GM12878 (cell line): ENCODE measurements around the gene HOXA10. TPM values are rescaled to one million over a fixed set of nuclear protein-coding genes. Genes with fewer than 3 reads are reported as not detected.

Experiments
- ATAC-seq: fragments of 200-7000 bp; cut with Tn5 transposase; 3 replicates; pipeline ENCODE4 v1.9.1; 2020; ENCODE audit warnings: mild to moderate bottlenecking, moderate library complexity
- BruUV-seq: library from RNA; stranded (reverse); fragments of 400-500 nt; replicated peaks from 2 replicates; lab custom pipeline; 2021; lab: Mats Ljungman, UMichigan
- CTCF ChIA-PET: fragments of 300-600 bp; sonication (Branson Sonifier 250); formaldehyde crosslinking; extraction: SDS; loops from one replicate; lab custom pipeline; 2021; ENCODE audit warnings: inconsistent platforms; lab: Yijun Ruan, JAX
- POLR2A ChIA-PET: fragments of 350-600 bp; formaldehyde crosslinking; extraction: SDS; loops from one replicate; lab custom pipeline; 2021; ENCODE audit warnings: inconsistent platforms; lab: Charles Lee
- RAD21 ChIA-PET: fragments of 300-600 bp; sonication (Branson Sonifier 250); formaldehyde crosslinking; loops from one replicate; lab custom pipeline; 2023; ENCODE audit warnings: antibody characterized with exemption; ENCODE audit not compliant: unreplicated experiment; lab: Charles Lee
- SMC1A ChIA-PET: fragments of 300-600 bp; sonication (Branson Sonifier 250); formaldehyde crosslinking; loops from one replicate; lab custom pipeline; 2023; ENCODE audit not compliant: unreplicated experiment, uncharacterized antibody; lab: Charles Lee
- DNase-seq: peaks from one replicate; pipeline ENCODE4 v3.0.0-alpha.2; 2011; ENCODE audit warnings: low read depth, low spot score
- FAIRE-seq: peaks from 3 replicates; lab custom pipeline; 2011; peaks lifted over from hg19 to GRCh38; lab: Jason Lieb, UNC
- H2AFZ ChIP-seq: 2 replicates; pipeline ENCODE4 v1.6.0; 2011; ENCODE audit warnings: low read depth, low read length, control low read depth; ENCODE audit not compliant: control insufficient read depth
- H3K27ac ChIP-seq: 2 replicates; pipeline ENCODE4 v1.5.1; 2011; ENCODE audit warnings: control low read depth; ENCODE audit not compliant: control insufficient read depth, insufficient read depth
- H3K27me3 ChIP-seq, 2 experiments: replicated peaks in 1 of 2; 2 replicates each; pipeline versions ENCODE4 v1.6.0 to v1.6.1; 2011; ENCODE audit warnings: low read length in 1 of 2; ENCODE audit not compliant: control insufficient read depth in 2 of 2, insufficient read depth in 2 of 2
- H3K36me3 ChIP-seq, 2 experiments: 2 replicates each; pipeline ENCODE4 v1.5.1; 2011; ENCODE audit warnings: low read length in 1 of 2; ENCODE audit not compliant: control insufficient read depth in 2 of 2, insufficient read depth in 2 of 2
- H3K4me1 ChIP-seq: 2 replicates; pipeline ENCODE4 v1.6.1; 2011; ENCODE audit warnings: mild to moderate bottlenecking, low read length, moderate library complexity, mixed read lengths; ENCODE audit not compliant: control insufficient read depth, insufficient read depth
- H3K4me2 ChIP-seq: 2 replicates; pipeline ENCODE4 v1.6.0; 2011; ENCODE audit warnings: control low read depth; ENCODE audit not compliant: control insufficient read depth, insufficient read depth
- H3K4me3 ChIP-seq: fragments of 200-600 bp; sonication (generic); 2 replicates; pipeline ENCODE4 v1.5.1; 2016
- H3K79me2 ChIP-seq: 2 replicates; pipeline ENCODE4 v1.6.0; 2011; ENCODE audit warnings: low read length; ENCODE audit not compliant: control insufficient read depth, insufficient read depth
- H3K9ac ChIP-seq: 2 replicates; pipeline ENCODE4 v1.8.0; 2011; ENCODE audit warnings: low read length, control low read depth, mixed read lengths; ENCODE audit not compliant: control insufficient read depth, insufficient read depth
- H3K9me3 ChIP-seq: replicated peaks from 3 replicates; pipeline ENCODE4 v1.5.1; 2011; ENCODE audit warnings: mild to moderate bottlenecking, low read length; ENCODE audit not compliant: control insufficient read depth, insufficient read depth
- H4K20me1 ChIP-seq: 2 replicates; pipeline ENCODE4 v1.6.0; 2011; ENCODE audit not compliant: control insufficient read depth, insufficient read depth
- CHD2 ChIP-seq: IDR thresholded peaks from 2 replicates; pipeline ENCODE4 v1.6.1; 2011; ENCODE audit warnings: low read depth, low read length, improper control_type of control experiment, borderline replicate concordance
- EZH2 ChIP-seq: IDR thresholded peaks from 2 replicates; pipeline ENCODE4 v1.6.1; 2012; ENCODE audit warnings: low read depth, mild to moderate bottlenecking, control low read depth, inconsistent platforms, low read length, borderline replicate concordance; ENCODE audit not compliant: control insufficient read depth
- LARP7 ChIP-seq: fragments of 450-650 bp; IDR thresholded peaks from 2 replicates; pipeline ENCODE4 v1.6.1; 2017; ENCODE audit warnings: mild to moderate bottlenecking
- PAX5 ChIP-seq: IDR thresholded peaks from 2 replicates; pipeline ENCODE4 v1.6.1; 2011; ENCODE audit warnings: low read depth, low read length, borderline replicate concordance
- RFX5 ChIP-seq: IDR thresholded peaks from 2 replicates; pipeline ENCODE4 v1.6.1; 2011; ENCODE audit warnings: low read depth, low read length, improper control_type of control experiment
- ZNF687 ChIP-seq: fragments of 450-650 bp; IDR thresholded peaks from 2 replicates; pipeline ENCODE4 v1.6.1; 2017; ENCODE audit warnings: mild to moderate bottlenecking, moderate library complexity
- WGBS: methylation state at CpG from one replicate; pipeline ENCODE4 v1.1.6; 2016; ENCODE audit warnings: low lambda C conversion rate; ENCODE audit not compliant: insufficient replicate concordance, insufficient coverage; ENCODE audit errors: missing lambda C conversion rate; 5-methylcytosine and 5-hydroxymethylcytosine counted together
- in situ Hi-C: fragments of 300-500 bp; cut with MboI; formaldehyde crosslinking; loops from 9 replicates; pipeline ENCODE4 v1.14.3; 2018; ENCODE audit warnings: mixed read lengths
- intact Hi-C: fragments of 100-400 bp; cut with micrococcal nuclease; formaldehyde crosslinking; loops from one replicate; pipeline ENCODE4 v1.14.2; 2022; ENCODE audit not compliant: unreplicated experiment
- polyA plus RNA-seq, 11 experiments: library from polyadenylated mRNA; depleted of rRNA in 4 of 11; unstranded in 6 of 11; stranded (reverse) in 5 of 11; fragments of >200 nt; fragmentation: Nextera tagmentation in 4 of 11; fragmentation: Illumina TruSeq in 1 of 11; extraction: Ambion mirVana in 4 of 11; extraction: Trizol in 1 of 11; gene quantifications; 1 replicate in 1 of 11; 2 replicates in 10 of 11; pipeline versions ENCODE4 v1.2.1 to v1.2.3, GENCODE V29; 2011 to 2016; ENCODE audit warnings: inconsistent platforms in 2 of 11, missing spikeins in 2 of 11, low read depth in 1 of 11
- total RNA-seq, 4 experiments: library from RNA; depleted of rRNA in 3 of 4; stranded (reverse); fragments of >200 nt in 3 of 4; fragmentation: Illumina TruSeq in 1 of 4; extraction: Trizol in 1 of 4; gene quantifications; 2 replicates each; pipeline versions ENCODE4 v1.2.1 to v1.2.3, GENCODE V29; 2013 to 2021

Gene HOXA10
- total and polyA plus RNA-seq, 10 of the 15 experiments (the other 5 are each of a cell fraction or from before 2014, with no cell fraction given): not detected

DNA sequence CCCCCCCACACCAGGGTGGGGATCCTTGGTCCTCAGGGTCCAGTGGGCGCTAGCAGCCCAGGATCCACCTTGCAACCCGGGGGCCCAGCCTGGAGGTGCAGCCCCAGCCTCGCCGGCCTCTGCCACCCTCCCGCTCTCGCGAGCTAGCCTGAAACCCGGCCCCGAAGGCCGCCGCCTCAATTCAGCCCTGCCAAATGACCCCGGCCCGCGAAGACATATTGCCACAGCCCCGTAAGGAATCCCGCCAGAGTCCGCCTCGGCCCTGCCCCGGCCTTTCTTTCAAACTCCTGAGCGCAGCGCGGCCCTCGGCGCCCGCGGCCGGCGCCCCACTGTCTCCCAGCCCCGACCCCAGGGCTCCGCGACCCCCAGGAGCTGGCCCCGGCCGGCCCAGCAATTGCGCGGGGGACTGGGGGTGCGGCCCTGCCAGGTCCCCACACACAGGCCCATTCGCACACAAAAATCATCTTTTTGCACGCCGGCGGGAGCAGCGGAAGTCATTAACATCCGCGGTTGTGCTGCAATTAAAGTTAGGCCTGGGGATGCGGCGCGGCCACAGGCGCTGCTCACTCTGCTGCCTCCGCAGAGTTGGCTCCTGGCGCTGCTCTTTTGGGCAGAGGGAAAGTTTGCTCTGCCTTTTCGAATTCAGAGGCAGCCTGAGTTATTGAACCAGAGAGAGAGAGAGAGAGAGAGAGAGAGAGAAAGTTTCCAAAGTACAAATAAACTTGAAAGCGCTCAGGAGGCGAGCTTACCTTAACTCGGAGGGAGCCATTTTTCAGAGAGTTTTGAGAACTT lies 34.6 kb downstream of the HOXA10 start:
- ChIA-PET RAD21 (no interaction called here), POLR2A (no interaction called here), SMC1A (interaction anchor here (1.7 kb wide), 1 partner anchor 11 kb away, joined by 8 read pairs; no protein-coding TSS in a partner anchor), CTCF (no interaction called here)
- FAIRE-seq (no peak), DNase-seq (no peak), ATAC-seq (no peak)
- Histone ChIP-seq H3K4me3 (no peak overlapping the region), H3K36me3 (no peaks in the 10 kb centered on the region), H3K4me2 (no peak overlapping the region), H3K9me3 (no peaks in the 10 kb centered on the region; the same call in 2 of the 3 replicates), H4K20me1 (no peaks in the 10 kb centered on the region), H3K27me3 (peaks cover 0 to 7% of the 10 kb centered on the region in 2 experiments; a peak in 2 of 4 replicates), H3K9ac (no peak overlapping the region), H3K79me2 (no peaks in the 10 kb centered on the region), H2AFZ (no peak overlapping the region), H3K27ac (no peak overlapping the region), H3K4me1 (no peaks in the 10 kb centered on the region; the same call in 1 of the 2 replicates)
- intact Hi-C loops: no loop called here
- no TSS peak for BruUV-seq
- in situ Hi-C loops: no loop called here
- 85% methylated on average over 36 of the region's 53 CpGs for whole genome bisulfite sequencing
- TF ChIP-seq CHD2 (no peak), PAX5 (no peak), ZNF687 (no peak), RFX5 (no peak), LARP7 (no peak), EZH2 (no peak)
